HS-27A (cell line): ENCODE data around the gene PPP1R13L.
"Not testable (repeated sequence)": the region's sequence is repeated elsewhere in the genome, so short reads cannot be mapped to it uniquely, and the experiment has no call there.

Experiments used
- DNase-seq: peaks from one replicate; pipeline ENCODE4 v3.0.0-alpha.2; 2012; ENCODE audit warnings: low read depth, missing footprints

The PPP1R13L gene

GRCh38 chr19:45342911-45343310, 62.0 kb downstream of the PPP1R13L start:
- DNase-seq: no peak

- DNase-seq: no peak
Observed at GRCh38 chr19:45340899-45341453, 63.9 kb downstream of the PPP1R13L start.

GRCh38 chr19:45340232-45340898, 64.5 kb downstream of the PPP1R13L start, which contains the start of gene KLC3:
Gene KLC3 (plus strand): TSS chr19:45340750. CDS start chr19:45345542, 4,792 bp downstream.
- no peak for DNase-seq

- no peak for DNase-seq
Observed at GRCh38 chr19:45339629-45340028, 65.2 kb downstream of the PPP1R13L start.

GRCh38 chr19:45336696-45337251, 68.1 kb downstream of the PPP1R13L start:
- DNase-seq: no peak

GRCh38 chr19:45334881-45335280, 70.0 kb downstream of the PPP1R13L start:
- DNase-seq: not testable (repeated sequence)

GRCh38 chr19:45333609-45334303, 71.1 kb downstream of the PPP1R13L start:
- DNase-seq: no peak

- no peak for DNase-seq
Observed at GRCh38 chr19:45331411-45331810, 73.5 kb downstream of the PPP1R13L start.
